Ascending aorta (tissue), 2 donors: ENCODE measurements around the gene NSFL1C. TPM values are rescaled to one million over a fixed set of nuclear protein-coding genes. Genes with fewer than 3 reads are reported as not detected.
"Not testable (repeated sequence)": the region's sequence is repeated elsewhere in the genome, so short reads cannot be mapped to it uniquely, and the experiment has no call there.

Experiments
- DNase-seq, 2 donors: peaks; one replicate each; pipeline ENCODE4 v3.0.0-alpha.2; 2019; ENCODE audit warnings: low spot score in 2 of 2
- H3K27ac ChIP-seq, 2 donors: fragments of 200-600 bp; sonication (generic); one replicate each; pipeline ENCODE4 v1.5.1; 2016 to 2017; ENCODE audit warnings: mild to moderate bottlenecking in 1 of 2
- H3K27me3 ChIP-seq: fragments of 200-600 bp; sonication (generic); one replicate; pipeline ENCODE4 v1.5.1; 2017
- H3K36me3 ChIP-seq, 2 donors: fragments of 200-600 bp; sonication (generic); one replicate each; pipeline ENCODE4 v1.5.1; 2016
- H3K4me1 ChIP-seq, 2 donors: fragments of 200-600 bp; sonication (generic); one replicate each; pipeline ENCODE4 v1.5.1; 2016 to 2017; ENCODE audit warnings: mild to moderate bottlenecking in 1 of 2
- H3K4me3 ChIP-seq, 2 donors: fragments of 200-600 bp; sonication (generic); one replicate each; pipeline ENCODE4 v1.5.1; 2016 to 2017; ENCODE audit warnings: mild to moderate bottlenecking in 1 of 2
- H3K9me3 ChIP-seq, 2 donors: fragments of 200-600 bp; sonication (generic); one replicate each; pipeline ENCODE4 v1.5.1; 2016
- CTCF ChIP-seq, 3 experiments: fragments of 200-600 bp in 2 of 3; fragments of 450-650 bp in 1 of 3; sonication (generic) in 2 of 3; IDR thresholded peaks; one replicate each; pipeline ENCODE4 v1.5.1; 2016 to 2019; ENCODE audit warnings: antibody characterized with exemption in 3 of 3, mild to moderate bottlenecking in 1 of 3, moderate library complexity in 1 of 3
- intact Hi-C: fragments of 100-400 bp; cut with DNase I; formaldehyde crosslinking; loops from one replicate; pipeline ENCODE4 v1.15.1; 2023
- total RNA-seq: library from RNA; depleted of rRNA; stranded (reverse); fragments of >200 nt; gene quantifications from one replicate; pipeline ENCODE4 v1.1.0, GENCODE V29; 2016

Gene NSFL1C
- total RNA-seq, 1 donor from 2014 or later: 58.5 TPM

DNA sequence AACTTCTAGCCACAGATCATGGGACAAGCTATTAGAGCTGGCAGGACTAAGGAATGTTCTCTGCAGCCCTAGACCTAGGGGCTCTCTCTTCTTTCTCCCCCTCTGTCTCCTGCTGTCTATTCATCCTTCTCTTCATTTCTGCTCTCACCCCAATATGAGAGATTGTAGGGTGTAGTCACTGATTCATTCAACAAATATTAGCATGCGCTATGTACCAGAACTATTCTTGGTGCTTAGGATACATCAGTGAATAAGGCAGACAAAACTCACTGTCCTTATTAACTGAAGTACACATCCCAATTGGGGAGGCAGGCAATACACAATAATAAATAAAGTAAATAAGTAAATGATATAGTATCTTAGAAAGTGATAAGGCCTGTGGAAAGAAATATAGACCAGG is 39.2 kb upstream of the NSFL1C start:
- DNase-seq: no peak
- Histone ChIP-seq H3K9me3 (peaks cover 0 to 11% of the 10 kb centered on the region in 2 donors), H3K36me3 (no peaks in the 10 kb centered on the region), H3K4me3 (no peak overlapping the region), H3K4me1 (no peaks in the 10 kb centered on the region), H3K27me3 (no peaks in the 10 kb centered on the region), H3K27ac (no peak overlapping the region)
- TF ChIP-seq CTCF (IDR thresholded peaks at IDR 0.05): no peak
- intact Hi-C loops: no loop called here

GRCh38 chr20:1505361-1505760 is 38.7 kb upstream of the NSFL1C start:
- no peak overlapping the region for H3K4me3 ChIP-seq
- H3K4me1 ChIP-seq: no peaks in the 10 kb centered on the region
- peaks cover 0 to 11% of the 10 kb centered on the region in 2 donors for H3K9me3 ChIP-seq
- no peaks in the 10 kb centered on the region for H3K36me3 ChIP-seq
- no peak overlapping the region for H3K27ac ChIP-seq
- no peak for TF ChIP-seq CTCF (IDR thresholded peaks at IDR 0.05)
- no peak for DNase-seq
- H3K27me3 ChIP-seq: no peaks in the 10 kb centered on the region
- intact Hi-C loops: no loop called here

DNA sequence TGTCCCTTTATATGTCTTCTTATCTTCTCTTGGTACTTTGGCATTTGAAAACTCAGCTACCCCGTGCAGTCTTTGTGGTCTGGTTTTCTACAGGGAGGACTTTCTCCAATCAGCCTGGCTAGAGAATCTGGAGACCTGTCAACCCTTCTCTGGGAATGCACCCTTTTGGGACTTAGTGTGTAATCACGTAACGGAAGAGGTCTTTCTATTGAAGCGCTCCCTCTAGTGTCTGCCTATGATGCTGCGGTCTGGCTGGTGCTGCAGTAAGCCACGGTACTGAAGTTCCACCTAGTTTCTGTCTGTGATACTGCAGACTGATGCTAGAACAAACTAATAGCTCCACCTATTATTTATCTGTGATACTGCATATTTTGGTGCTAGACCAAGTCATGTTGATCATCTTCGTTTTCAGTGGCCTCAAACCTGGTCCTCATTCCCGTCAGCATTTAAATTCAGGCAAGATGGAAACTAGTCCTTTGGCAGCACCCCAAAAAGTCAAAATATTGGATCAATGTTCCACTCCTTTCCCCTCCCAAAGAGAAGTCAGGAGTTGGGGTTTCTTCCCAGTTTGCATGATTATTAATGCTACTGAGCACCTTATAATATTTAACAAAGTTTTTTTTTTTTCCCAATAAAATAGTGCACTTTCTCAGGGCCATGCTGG is 37.0 kb upstream of the NSFL1C start:
- Histone ChIP-seq H3K9me3 (peaks cover 0 to 11% of the 10 kb centered on the region in 2 donors), H3K36me3 (no peaks in the 10 kb centered on the region), H3K4me1 (no peaks in the 10 kb centered on the region), H3K27me3 (no peaks in the 10 kb centered on the region), H3K4me3 (no peak overlapping the region), H3K27ac (no peak overlapping the region)
- TF ChIP-seq CTCF (IDR thresholded peaks at IDR 0.05): peak; percentile 43 to 74 (median 61)
- DNase-seq: peak; percentile 27 to 78
- intact Hi-C loops: no loop called here

GRCh38 chr20:1500496-1500895 is 33.8 kb upstream of the NSFL1C start:
- H3K27me3 ChIP-seq: no peaks in the 10 kb centered on the region
- intact Hi-C loops: no loop called here
- no peaks in the 10 kb centered on the region for H3K4me1 ChIP-seq
- TF ChIP-seq CTCF (IDR thresholded peaks at IDR 0.05): no peak
- H3K27ac ChIP-seq: no peak overlapping the region
- H3K36me3 ChIP-seq: no peaks in the 10 kb centered on the region
- no peak overlapping the region for H3K4me3 ChIP-seq
- no peak for DNase-seq
- peaks cover 0 to 11% of the 10 kb centered on the region in 2 donors for H3K9me3 ChIP-seq

- no peaks in the 10 kb centered on the region for H3K36me3 ChIP-seq
- intact Hi-C loops: no loop called here
- H3K9me3 ChIP-seq: peaks cover 0 to 11% of the 10 kb centered on the region in 2 donors
- no peaks in the 10 kb centered on the region for H3K27me3 ChIP-seq
- H3K4me3 ChIP-seq: no peak overlapping the region
- no peak for DNase-seq
- no peaks in the 10 kb centered on the region for H3K4me1 ChIP-seq
- TF ChIP-seq CTCF (IDR thresholded peaks at IDR 0.05): no peak
- no peak overlapping the region for H3K27ac ChIP-seq
These were observed 33.1 kb upstream of the NSFL1C start for GRCh38 chr20:1499528-1500420.

GRCh38 chr20:1497371-1497770 is 30.7 kb upstream of the NSFL1C start:
- H3K9me3 ChIP-seq, H3K4me1 ChIP-seq, H3K27me3 ChIP-seq, H3K36me3 ChIP-seq, intact Hi-C loops, H3K27ac ChIP-seq, DNase-seq, H3K4me3 ChIP-seq: not testable (repeated sequence)
